Fibroblast of mammary gland (primary cell): ENCODE results near the gene VSIG10.
A peak's percentile ranks its signal among the peaks of the same experiment; 100 is the strongest.
"Not testable (repeated sequence)": the region's sequence is repeated elsewhere in the genome, so short reads cannot be mapped to it uniquely, and the experiment has no call there.

ENCODE experiments used
- DNase-seq: peaks from one replicate; pipeline ENCODE4 v3.0.0-alpha.2; 2010; ENCODE audit warnings: low read depth
- H3K4me3 ChIP-seq: 2 replicates; pipeline ENCODE4 v1.5.1; 2011; ENCODE audit warnings: low read depth, mild to moderate bottlenecking, low read length, moderate library complexity; ENCODE audit not compliant: control insufficient read depth
- TF ChIP-seq, protein P1 (sequence below): conservative IDR thresholded peaks from 2 replicates; pipeline ENCODE4 v1.5.1; 2011; ENCODE audit warnings: low read depth, low read length, inconsistent platforms; ENCODE audit not compliant: control insufficient read depth, insufficient read depth

VSIG10 gene

GRCh38 chr12:118140825-118141224 lies 37.0 kb upstream of the VSIG10 start:
- TF ChIP-seq, protein P1, sequence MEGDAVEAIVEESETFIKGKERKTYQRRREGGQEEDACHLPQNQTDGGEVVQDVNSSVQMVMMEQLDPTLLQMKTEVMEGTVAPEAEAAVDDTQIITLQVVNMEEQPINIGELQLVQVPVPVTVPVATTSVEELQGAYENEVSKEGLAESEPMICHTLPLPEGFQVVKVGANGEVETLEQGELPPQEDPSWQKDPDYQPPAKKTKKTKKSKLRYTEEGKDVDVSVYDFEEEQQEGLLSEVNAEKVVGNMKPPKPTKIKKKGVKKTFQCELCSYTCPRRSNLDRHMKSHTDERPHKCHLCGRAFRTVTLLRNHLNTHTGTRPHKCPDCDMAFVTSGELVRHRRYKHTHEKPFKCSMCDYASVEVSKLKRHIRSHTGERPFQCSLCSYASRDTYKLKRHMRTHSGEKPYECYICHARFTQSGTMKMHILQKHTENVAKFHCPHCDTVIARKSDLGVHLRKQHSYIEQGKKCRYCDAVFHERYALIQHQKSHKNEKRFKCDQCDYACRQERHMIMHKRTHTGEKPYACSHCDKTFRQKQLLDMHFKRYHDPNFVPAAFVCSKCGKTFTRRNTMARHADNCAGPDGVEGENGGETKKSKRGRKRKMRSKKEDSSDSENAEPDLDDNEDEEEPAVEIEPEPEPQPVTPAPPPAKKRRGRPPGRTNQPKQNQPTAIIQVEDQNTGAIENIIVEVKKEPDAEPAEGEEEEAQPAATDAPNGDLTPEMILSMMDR, result no peak
- DNase-seq, result no peak
- H3K4me3 ChIP-seq, result no peak overlapping the region

DNA sequence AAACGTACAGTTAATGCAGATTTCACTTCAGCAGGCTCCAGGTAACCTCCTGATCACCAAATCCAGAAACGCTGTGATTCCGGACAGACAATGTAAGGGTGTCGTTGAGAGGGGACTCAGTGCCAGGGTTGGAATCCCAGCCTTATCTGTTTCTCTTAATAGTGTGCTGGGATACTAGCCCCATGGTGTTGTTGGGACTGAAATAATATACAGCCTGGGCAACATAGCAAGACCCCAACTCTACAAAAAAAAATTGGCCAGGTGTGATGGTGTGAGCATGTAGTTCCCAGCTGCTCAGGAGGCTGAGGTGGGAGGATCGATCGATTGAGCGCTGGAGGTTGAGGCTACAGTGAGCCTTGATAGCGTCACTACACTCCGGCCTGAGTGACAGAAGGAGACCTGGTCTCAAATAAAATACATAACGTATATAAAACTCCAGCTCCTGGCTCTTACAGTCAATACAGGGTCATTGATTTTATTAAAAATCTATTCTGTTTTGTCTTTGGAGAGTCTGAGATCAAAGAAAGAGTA lies 33.4 kb upstream of the VSIG10 start:
- peak overlapping the region; percentile 78 for H3K4me3 ChIP-seq
- TF ChIP-seq, protein P1, result no peak
- DNase-seq, result no peak

DNA sequence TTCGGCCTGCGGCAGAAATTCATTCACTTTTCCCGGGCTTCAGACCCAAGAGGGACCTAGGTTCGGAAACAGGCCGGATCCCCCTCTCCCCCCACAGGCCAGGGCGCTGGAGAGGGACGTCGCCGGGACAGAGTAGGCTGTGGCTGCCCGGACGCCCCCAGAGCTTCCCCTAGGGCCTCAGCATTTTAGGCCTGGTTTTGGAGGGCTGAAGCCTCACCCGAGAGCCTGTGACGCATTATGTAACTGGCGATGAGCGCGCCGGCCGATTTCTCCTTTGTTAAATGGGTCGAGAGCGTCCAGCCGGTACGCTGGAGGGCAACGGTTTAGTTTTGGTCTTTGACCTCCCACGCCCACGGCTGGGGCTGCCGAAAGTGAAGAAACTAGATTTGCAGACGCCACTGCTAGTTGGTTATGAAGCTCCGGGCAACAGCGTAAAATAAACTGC lies 32.8 kb upstream of the VSIG10 start:
- TF ChIP-seq, protein P1, result no peak
- peak; percentile 52 for DNase-seq
- H3K4me3 ChIP-seq, result peak overlapping the region; percentile 78

GRCh38 chr12:118135788-118136558 lies 32.2 kb upstream of the VSIG10 start, which contains the start of gene PEBP1:
PEBP1 (plus strand) TSS chr12:118136124; CDS start chr12:118136210, 86 bp downstream.
- peak; percentile 81 for DNase-seq
- TF ChIP-seq, protein P1, result no peak
- H3K4me3 ChIP-seq, result peak within 1 kb of the TSS; percentile 78

DNA sequence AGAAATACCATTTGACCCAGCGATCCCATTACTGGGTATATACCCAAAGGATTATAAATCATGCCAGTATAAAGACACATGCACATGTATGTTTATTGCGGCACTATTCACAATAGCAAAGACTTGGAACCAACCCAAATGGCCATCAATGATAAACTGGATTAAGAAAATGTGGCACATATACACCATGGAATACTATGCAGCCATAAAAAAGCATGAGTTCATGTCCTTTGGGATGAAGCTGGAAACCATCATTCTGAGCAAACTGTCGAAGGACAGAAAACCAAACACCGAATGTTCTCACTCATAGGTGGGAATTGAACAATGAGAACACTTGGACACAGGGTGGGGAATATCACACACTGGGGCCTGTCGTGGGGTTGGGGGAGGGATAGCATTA lies 25.6 kb upstream of the VSIG10 start:
- not testable (repeated sequence) for DNase-seq, H3K4me3 ChIP-seq

GRCh38 chr12:118127867-118128266 lies 24.1 kb upstream of the VSIG10 start:
- DNase-seq, result no peak
- no peak overlapping the region for H3K4me3 ChIP-seq
- TF ChIP-seq, protein P1, result no peak

DNA sequence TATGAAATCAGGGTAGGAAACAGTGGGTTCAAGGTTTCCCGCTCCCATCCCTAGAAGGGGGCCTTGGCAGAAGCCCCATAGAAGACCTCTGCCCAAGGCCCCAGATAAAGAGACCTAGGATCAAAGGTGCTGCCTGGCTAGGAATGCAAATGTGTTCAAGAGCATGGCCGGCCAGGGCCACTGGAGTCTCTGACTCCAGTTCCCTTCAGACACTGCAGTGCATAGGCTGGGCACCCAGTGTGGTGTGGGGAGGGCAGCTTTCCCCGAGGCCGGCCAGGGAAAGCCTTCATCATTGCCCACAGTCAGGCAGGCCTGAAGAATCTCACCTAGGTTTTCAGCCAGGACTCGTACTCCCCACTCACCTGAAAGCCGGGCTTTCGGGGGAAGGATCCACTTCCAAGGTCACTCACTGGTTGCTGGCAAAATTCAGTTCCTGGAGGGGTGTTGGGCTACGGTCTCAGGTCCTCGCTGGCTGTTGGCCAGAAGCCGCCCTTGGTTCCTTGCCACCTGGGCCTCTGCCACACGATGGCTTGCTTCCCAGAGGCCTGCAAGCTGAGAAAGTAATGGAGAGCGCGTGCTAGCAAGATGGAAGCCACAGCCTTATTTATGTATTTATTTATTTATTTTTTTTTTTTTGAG lies 22.4 kb upstream of the VSIG10 start:
- DNase-seq, result no peak
- TF ChIP-seq, protein P1, result no peak
- H3K4me3 ChIP-seq, result no peak overlapping the region
